ENCODE results near the gene LSM8.
"Not testable (repeated sequence)": the region's sequence is repeated elsewhere in the genome, so short reads cannot be mapped to it uniquely, and the experiment has no call there.

Gene LSM8

GRCh38 chr7:118183786-118184564 is at the start of gene LSM8:
Gene LSM8, plus strand, starts transcription at chr7:118184164. Its CDS starts 60 bp downstream, at chr7:118184224.
- no peak for TF ChIP-seq YY1 (IDR thresholded peaks at IDR 0.05; ENCODE audit: insufficient read depth, insufficient read length)
- no peak for TF ChIP-seq ZNF274 (IDR thresholded peaks at IDR 0.05; ENCODE audit: low read depth, low read length)
- no peak for TF ChIP-seq SUZ12 (IDR thresholded peaks at IDR 0.05; ENCODE audit: extremely low read depth, insufficient read depth, insufficient read length)
- Histone ChIP-seq H3K36me3 (ENCODE audit: insufficient read depth, insufficient read length, low read length) (peaks cover 33% of the 10 kb centered on the region), H3K4me3 (ENCODE audit: insufficient read length, low read depth) (peak within 1 kb of the TSS; percentile 78), H3K27me3 (ENCODE audit: insufficient read depth, insufficient read length) (no peaks in the 10 kb centered on the region), H3K4me1 (ENCODE audit: insufficient read depth, insufficient read length) (no peaks in the 10 kb centered on the region), H3K9me3 (ENCODE audit: insufficient read depth, low read length) (no peaks in the 10 kb centered on the region), H3K9ac (ENCODE audit: insufficient read length, low read depth) (peak within 1 kb of the TSS; percentile 83)
- peak; percentile 98 for DNase-seq (ENCODE audit: low read depth, low spot score)

GRCh38 chr7:118134420-118134819 is 49.5 kb upstream of the LSM8 start:
- H3K9me3 ChIP-seq (ENCODE audit: insufficient read depth, low read length); H3K4me1 ChIP-seq (ENCODE audit: insufficient read depth, insufficient read length); H3K27me3 ChIP-seq (ENCODE audit: insufficient read depth, insufficient read length); H3K9ac ChIP-seq (ENCODE audit: insufficient read length, low read depth); H3K36me3 ChIP-seq (ENCODE audit: insufficient read depth, insufficient read length, low read length); DNase-seq (ENCODE audit: low read depth, low spot score); H3K4me3 ChIP-seq (ENCODE audit: insufficient read length, low read depth): not testable (repeated sequence)

GRCh38 chr7:118140468-118140867 is 43.5 kb upstream of the LSM8 start:
- DNase-seq (ENCODE audit: low read depth, low spot score) = no peak
- H3K9me3 ChIP-seq (ENCODE audit: insufficient read depth, low read length) = no peaks in the 10 kb centered on the region

GRCh38 chr7:118142012-118142411 is 42.0 kb upstream of the LSM8 start:
- no peak overlapping the region for H3K4me3 ChIP-seq (ENCODE audit: insufficient read length, low read depth)
- no peak overlapping the region for H3K9ac ChIP-seq (ENCODE audit: insufficient read length, low read depth)
- no peaks in the 10 kb centered on the region for H3K9me3 ChIP-seq (ENCODE audit: insufficient read depth, low read length)
- DNase-seq (ENCODE audit: low read depth, low spot score) = no peak
- no peak for TF ChIP-seq SUZ12 (IDR thresholded peaks at IDR 0.05; ENCODE audit: extremely low read depth, insufficient read depth, insufficient read length)
- TF ChIP-seq YY1 (IDR thresholded peaks at IDR 0.05; ENCODE audit: insufficient read depth, insufficient read length) = no peak
- no peak for TF ChIP-seq ZNF274 (IDR thresholded peaks at IDR 0.05; ENCODE audit: low read depth, low read length)
- no peaks in the 10 kb centered on the region for H3K4me1 ChIP-seq (ENCODE audit: insufficient read depth, insufficient read length)
- no peaks in the 10 kb centered on the region for H3K27me3 ChIP-seq (ENCODE audit: insufficient read depth, insufficient read length)
- H3K36me3 ChIP-seq (ENCODE audit: insufficient read depth, insufficient read length, low read length) = no peaks in the 10 kb centered on the region

More at GRCh38 chr7:118140468-118140867, 43.5 kb upstream of the LSM8 start:
- Histone ChIP-seq H3K36me3 (ENCODE audit: insufficient read depth, insufficient read length, low read length) (no peaks in the 10 kb centered on the region), H3K4me1 (ENCODE audit: insufficient read depth, insufficient read length) (no peaks in the 10 kb centered on the region), H3K27me3 (ENCODE audit: insufficient read depth, insufficient read length) (no peaks in the 10 kb centered on the region), H3K4me3 (ENCODE audit: insufficient read length, low read depth) (no peak overlapping the region), H3K9ac (ENCODE audit: insufficient read length, low read depth) (no peak overlapping the region)
- no peak for TF ChIP-seq ZNF274 (IDR thresholded peaks at IDR 0.05; ENCODE audit: low read depth, low read length)

GRCh38 chr7:118148930-118149329 is 35.0 kb upstream of the LSM8 start:
- H3K27me3 ChIP-seq (ENCODE audit: insufficient read depth, insufficient read length) = no peaks in the 10 kb centered on the region
- no peak overlapping the region for H3K4me3 ChIP-seq (ENCODE audit: insufficient read length, low read depth)
- no peak for DNase-seq (ENCODE audit: low read depth, low spot score)
- H3K36me3 ChIP-seq (ENCODE audit: insufficient read depth, insufficient read length, low read length) = no peaks in the 10 kb centered on the region
- no peaks in the 10 kb centered on the region for H3K4me1 ChIP-seq (ENCODE audit: insufficient read depth, insufficient read length)
- TF ChIP-seq ZNF274 (IDR thresholded peaks at IDR 0.05; ENCODE audit: low read depth, low read length) = no peak
- no peak for TF ChIP-seq YY1 (IDR thresholded peaks at IDR 0.05; ENCODE audit: insufficient read depth, insufficient read length)
- TF ChIP-seq SUZ12 (IDR thresholded peaks at IDR 0.05; ENCODE audit: extremely low read depth, insufficient read depth, insufficient read length) = no peak
- no peak overlapping the region for H3K9ac ChIP-seq (ENCODE audit: insufficient read length, low read depth)
- H3K9me3 ChIP-seq (ENCODE audit: insufficient read depth, low read length) = no peaks in the 10 kb centered on the region

- TF ChIP-seq YY1 (IDR thresholded peaks at IDR 0.05; ENCODE audit: insufficient read depth, insufficient read length) (no peak), ZNF274 (IDR thresholded peaks at IDR 0.05; ENCODE audit: low read depth, low read length) (no peak), SUZ12 (IDR thresholded peaks at IDR 0.05; ENCODE audit: extremely low read depth, insufficient read depth, insufficient read length) (no peak)
- Histone ChIP-seq H3K9ac (ENCODE audit: insufficient read length, low read depth) (no peak overlapping the region), H3K36me3 (ENCODE audit: insufficient read depth, insufficient read length, low read length) (no peaks in the 10 kb centered on the region), H3K27me3 (ENCODE audit: insufficient read depth, insufficient read length) (no peaks in the 10 kb centered on the region), H3K4me3 (ENCODE audit: insufficient read length, low read depth) (no peak overlapping the region), H3K9me3 (ENCODE audit: insufficient read depth, low read length) (no peaks in the 10 kb centered on the region), H3K4me1 (ENCODE audit: insufficient read depth, insufficient read length) (no peaks in the 10 kb centered on the region)
- no peak for DNase-seq (ENCODE audit: low read depth, low spot score)
Measured at GRCh38 chr7:118149394-118149793, 34.6 kb upstream of the LSM8 start.

- no peaks in the 10 kb centered on the region for H3K27me3 ChIP-seq (ENCODE audit: insufficient read depth, insufficient read length)
- no peaks in the 10 kb centered on the region for H3K36me3 ChIP-seq (ENCODE audit: insufficient read depth, insufficient read length, low read length)
- TF ChIP-seq SUZ12 (IDR thresholded peaks at IDR 0.05; ENCODE audit: extremely low read depth, insufficient read depth, insufficient read length) = no peak
- TF ChIP-seq ZNF274 (IDR thresholded peaks at IDR 0.05; ENCODE audit: low read depth, low read length) = no peak
- no peak for TF ChIP-seq YY1 (IDR thresholded peaks at IDR 0.05; ENCODE audit: insufficient read depth, insufficient read length)
- H3K9me3 ChIP-seq (ENCODE audit: insufficient read depth, low read length) = 0 out of 2 replicates have a peak, but pooled peaks cover 2% of the 10 kb centered on the region
- no peak for DNase-seq (ENCODE audit: low read depth, low spot score)
- H3K4me3 ChIP-seq (ENCODE audit: insufficient read length, low read depth) = no peak overlapping the region
- no peak overlapping the region for H3K9ac ChIP-seq (ENCODE audit: insufficient read length, low read depth)
- no peaks in the 10 kb centered on the region for H3K4me1 ChIP-seq (ENCODE audit: insufficient read depth, insufficient read length)
Measured at GRCh38 chr7:118151671-118152070, 32.3 kb upstream of the LSM8 start.
